Coronary artery (tissue), 2 donors: ENCODE measurements around the gene PPP3R1.

ENCODE experiments used
- DNase-seq: peaks from one replicate; pipeline ENCODE4 v3.0.0-alpha.2; 2017; ENCODE audit warnings: low spot score
- H3K27ac ChIP-seq, 2 donors: fragments of 200-600 bp; sonication (generic); one replicate each; pipeline ENCODE4 v1.5.1; 2016 to 2019
- H3K4me3 ChIP-seq: fragments of 200-600 bp; sonication (generic); 2 replicates; pipeline ENCODE4 v1.5.1; 2016; ENCODE audit warnings: mild to moderate bottlenecking, moderate library complexity
- CTCF ChIP-seq: fragments of 200-600 bp; sonication (generic); IDR thresholded peaks from one replicate; pipeline ENCODE4 v1.5.1; 2019; ENCODE audit warnings: antibody characterized with exemption

The PPP3R1 gene

DNA sequence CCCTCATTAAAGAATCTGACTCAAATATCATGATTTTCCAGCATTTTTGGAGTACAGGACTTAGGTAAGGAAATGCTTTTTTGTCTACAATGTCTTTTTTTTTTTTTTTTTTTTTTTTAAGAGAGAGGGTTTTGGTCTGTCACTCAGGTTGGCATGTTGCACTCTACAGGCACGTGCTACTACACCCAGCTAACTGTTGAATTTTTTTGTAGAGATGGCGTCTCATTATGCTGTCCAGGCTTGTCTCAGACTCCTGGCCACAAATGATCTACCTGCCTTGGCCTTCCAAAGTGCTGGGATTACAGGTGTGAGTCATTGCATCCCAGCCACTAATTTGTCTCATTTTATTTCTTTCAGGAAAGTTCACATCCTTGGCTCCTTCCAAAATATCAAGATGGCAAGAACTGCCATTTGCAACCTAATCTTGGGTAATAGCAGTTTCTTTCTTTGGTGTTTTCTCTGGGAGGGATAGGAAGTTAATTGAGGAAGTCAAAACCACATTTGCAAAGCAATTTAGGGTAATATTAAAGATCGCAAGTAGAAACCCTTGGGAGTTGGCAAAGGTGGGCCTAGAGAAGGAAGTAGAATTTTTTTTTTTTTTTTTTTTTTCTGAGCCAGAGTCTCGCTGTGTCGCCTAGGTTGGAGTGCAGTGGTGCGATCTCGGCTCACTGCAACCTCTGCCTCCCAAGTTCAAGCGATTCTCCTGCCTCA, 79.2 kb downstream of the PPP3R1 start:
- DNase-seq, result no peak
- no peak overlapping the region for H3K27ac ChIP-seq
- TF ChIP-seq CTCF, result no peak
- no peak overlapping the region for H3K4me3 ChIP-seq

GRCh38 chr2:68172521-68172920, 79.8 kb downstream of the PPP3R1 start:
- no peak for TF ChIP-seq CTCF
- Histone ChIP-seq H3K27ac (no peak overlapping the region), H3K4me3 (no peak overlapping the region)
- DNase-seq, result no peak

GRCh38 chr2:68171684-68172083, 80.6 kb downstream of the PPP3R1 start:
- no peak for TF ChIP-seq CTCF
- H3K27ac ChIP-seq, result no peak overlapping the region
- no peak overlapping the region for H3K4me3 ChIP-seq
- DNase-seq, result no peak

DNA sequence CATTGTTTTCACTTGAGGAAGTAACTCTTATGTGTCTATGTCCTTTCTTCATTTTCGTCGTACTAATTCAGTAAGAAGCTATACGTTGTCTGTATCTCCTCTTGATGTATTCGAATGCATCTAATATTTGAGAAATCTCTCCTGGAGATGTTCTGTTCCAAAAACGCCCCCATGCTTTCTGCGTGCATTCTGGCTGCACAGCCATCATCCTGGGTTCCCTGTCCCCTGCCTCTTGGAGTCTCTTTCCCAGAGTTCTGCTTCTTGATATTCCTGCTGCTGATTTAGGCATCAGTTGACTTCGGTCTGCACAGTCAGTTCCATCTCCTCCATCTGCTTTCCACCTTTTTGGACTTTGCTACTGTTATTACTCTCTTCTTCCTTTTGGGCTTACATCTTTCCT, 81.2 kb downstream of the PPP3R1 start:
- Histone ChIP-seq H3K4me3 (no peak overlapping the region), H3K27ac (no peak overlapping the region)
- DNase-seq, result no peak
- TF ChIP-seq CTCF, result no peak

DNA sequence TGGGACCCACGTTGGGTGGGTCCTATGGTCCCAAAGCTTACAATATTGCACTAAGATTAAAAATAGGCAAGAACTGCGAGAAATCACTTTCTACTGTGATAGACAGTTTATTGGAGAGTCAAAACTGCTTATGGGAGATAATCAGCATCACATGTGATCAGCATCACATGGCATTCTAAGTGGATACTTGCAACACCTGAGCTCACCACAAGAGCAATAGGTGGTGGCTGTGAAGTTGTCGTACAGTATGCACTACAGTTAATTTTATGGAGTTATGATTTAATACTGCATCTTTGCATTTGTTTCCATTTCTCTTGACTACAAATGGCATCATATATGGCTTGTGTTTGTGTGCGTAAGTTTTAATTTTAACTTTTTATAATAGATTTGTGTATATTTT, 83.0 kb downstream of the PPP3R1 start:
- DNase-seq, result no peak
- Histone ChIP-seq H3K4me3 (no peak overlapping the region), H3K27ac (no peak overlapping the region)
- TF ChIP-seq CTCF, result no peak

DNA sequence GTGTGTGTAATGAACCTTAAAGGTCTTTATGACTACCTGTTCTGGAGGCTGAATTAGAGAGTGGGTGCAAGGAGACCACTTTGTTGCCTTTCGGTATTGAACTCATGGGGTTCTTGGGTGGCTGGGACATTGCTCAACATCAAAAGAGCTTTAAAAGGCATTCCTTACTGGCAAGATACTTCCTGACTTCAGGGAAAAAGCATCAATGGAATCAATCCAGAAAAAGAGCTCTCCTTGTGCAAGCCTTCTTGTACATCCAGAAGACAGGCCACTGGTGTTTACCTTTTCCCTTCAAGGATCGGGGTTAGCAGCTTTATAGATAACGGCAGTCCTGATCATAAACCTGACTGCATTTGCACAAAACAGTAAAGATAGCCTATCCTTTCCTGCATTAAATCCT, 85.1 kb downstream of the PPP3R1 start:
- DNase-seq, result no peak
- H3K4me3 ChIP-seq, result no peak overlapping the region
- no peak overlapping the region for H3K27ac ChIP-seq
- no peak for TF ChIP-seq CTCF

GRCh38 chr2:68163641-68164040, 88.7 kb downstream of the PPP3R1 start:
- no peak overlapping the region for H3K27ac ChIP-seq
- TF ChIP-seq CTCF, result no peak
- no peak for DNase-seq
- H3K4me3 ChIP-seq, result no peak overlapping the region
